Endothelial cell of umbilical vein (primary cell): ENCODE results near the gene AKAP8L.

Experiments used
- POLR2A ChIP-seq: IDR thresholded peaks from 2 replicates; pipeline ENCODE4 v1.6.1; 2012; ENCODE audit warnings: low read depth, mild to moderate bottlenecking, control low read depth, low read length
- POLR2AphosphoS5 ChIP-seq: IDR thresholded peaks from 2 replicates; pipeline ENCODE4 v1.6.1; 2012; ENCODE audit warnings: low read depth, mild to moderate bottlenecking, control low read depth, low read length, moderate library complexity; ENCODE audit not compliant: insufficient read depth
- TF ChIP-seq, protein P1 (sequence below): IDR thresholded peaks from 2 replicates; pipeline ENCODE4 v1.6.1; 2011; ENCODE audit not compliant: insufficient read depth, insufficient read length
- TF ChIP-seq, protein P2 (sequence below), 2 donors: IDR thresholded peaks; 1 replicate in 1 of 2; 2 replicates in 1 of 2; pipeline ENCODE4 v1.5.1; 2011; ENCODE audit warnings: low read length in 2 of 2, mild to moderate bottlenecking in 2 of 2, moderate library complexity in 2 of 2, control low read depth in 1 of 2, inconsistent platforms in 1 of 2, low read depth in 1 of 2; ENCODE audit not compliant: insufficient read depth in 1 of 2; ENCODE audit errors: extremely low read depth in 1 of 2

DNA sequence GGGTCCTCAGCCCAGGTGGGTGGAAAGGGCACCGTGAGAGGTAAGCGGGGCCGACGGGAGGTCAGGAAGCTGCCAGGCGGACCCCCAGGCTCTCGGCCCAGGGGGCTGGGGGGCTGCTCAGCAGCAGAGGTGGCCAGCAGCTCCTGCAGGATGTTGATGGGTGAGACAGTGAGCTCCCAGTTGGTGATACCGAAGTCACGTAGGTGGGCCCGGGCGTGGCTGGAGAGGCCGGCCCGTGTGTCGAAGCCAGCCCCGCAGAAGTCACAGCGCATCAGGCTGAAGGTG lies 18.0 kb upstream of the AKAP8L start:
- no peak for TF ChIP-seq POLR2A
- no peak for TF ChIP-seq POLR2AphosphoS5
- TF ChIP-seq, protein P1, sequence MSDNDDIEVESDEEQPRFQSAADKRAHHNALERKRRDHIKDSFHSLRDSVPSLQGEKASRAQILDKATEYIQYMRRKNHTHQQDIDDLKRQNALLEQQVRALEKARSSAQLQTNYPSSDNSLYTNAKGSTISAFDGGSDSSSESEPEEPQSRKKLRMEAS, result no peak
- TF ChIP-seq, protein P2, sequence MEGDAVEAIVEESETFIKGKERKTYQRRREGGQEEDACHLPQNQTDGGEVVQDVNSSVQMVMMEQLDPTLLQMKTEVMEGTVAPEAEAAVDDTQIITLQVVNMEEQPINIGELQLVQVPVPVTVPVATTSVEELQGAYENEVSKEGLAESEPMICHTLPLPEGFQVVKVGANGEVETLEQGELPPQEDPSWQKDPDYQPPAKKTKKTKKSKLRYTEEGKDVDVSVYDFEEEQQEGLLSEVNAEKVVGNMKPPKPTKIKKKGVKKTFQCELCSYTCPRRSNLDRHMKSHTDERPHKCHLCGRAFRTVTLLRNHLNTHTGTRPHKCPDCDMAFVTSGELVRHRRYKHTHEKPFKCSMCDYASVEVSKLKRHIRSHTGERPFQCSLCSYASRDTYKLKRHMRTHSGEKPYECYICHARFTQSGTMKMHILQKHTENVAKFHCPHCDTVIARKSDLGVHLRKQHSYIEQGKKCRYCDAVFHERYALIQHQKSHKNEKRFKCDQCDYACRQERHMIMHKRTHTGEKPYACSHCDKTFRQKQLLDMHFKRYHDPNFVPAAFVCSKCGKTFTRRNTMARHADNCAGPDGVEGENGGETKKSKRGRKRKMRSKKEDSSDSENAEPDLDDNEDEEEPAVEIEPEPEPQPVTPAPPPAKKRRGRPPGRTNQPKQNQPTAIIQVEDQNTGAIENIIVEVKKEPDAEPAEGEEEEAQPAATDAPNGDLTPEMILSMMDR (IDR thresholded peaks at IDR 0.05; ENCODE audit: extremely low read depth in 1 of 2, insufficient read depth in 1 of 2, low read depth in 1 of 2, low read length in 2 of 2), result no peak
